ENCODE measurements around the gene ZFX.

Gene ZFX

GRCh38 chrX:24146283-24146949 lies 3.1 kb upstream of the ZFX start:
- no peak for TF ChIP-seq CTCF (IDR thresholded peaks at IDR 0.05; ENCODE audit: insufficient read depth, missing control alignments)
- no peak for DNase-seq (ENCODE audit: insufficient read length, low spot score)
- no peak for FAIRE-seq

DNA sequence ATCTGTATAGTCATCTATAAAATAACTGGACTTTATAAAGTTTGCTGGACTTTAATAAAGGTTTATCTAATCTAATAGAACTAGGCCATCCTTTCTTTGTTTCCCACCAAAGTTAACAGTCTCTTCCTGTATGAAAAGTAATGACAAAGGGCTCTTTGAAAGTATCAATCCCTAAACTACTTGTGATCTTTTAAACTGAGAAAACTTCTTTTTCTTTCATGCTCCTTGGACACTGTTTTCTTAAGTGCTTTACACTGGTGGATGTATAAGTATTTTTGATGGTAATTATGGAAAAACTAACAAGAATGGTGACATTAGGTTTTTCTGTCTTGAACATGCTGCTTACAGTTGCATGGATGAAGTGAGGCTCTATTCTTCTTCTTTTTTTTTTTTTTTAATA lies 2.4 kb upstream of the ZFX start:
- no peak for DNase-seq (ENCODE audit: insufficient read length, low spot score)
- no peak for FAIRE-seq
- TF ChIP-seq CTCF (IDR thresholded peaks at IDR 0.05; ENCODE audit: insufficient read depth, missing control alignments) = no peak

GRCh38 chrX:24148121-24148520 lies 1.4 kb upstream of the ZFX start:
- FAIRE-seq = no peak
- no peak for TF ChIP-seq CTCF (IDR thresholded peaks at IDR 0.05; ENCODE audit: insufficient read depth, missing control alignments)
- DNase-seq (ENCODE audit: insufficient read length, low spot score) = no peak

- FAIRE-seq (no peak), DNase-seq (ENCODE audit: insufficient read length, low spot score) (no peak)
- no peak for TF ChIP-seq CTCF (IDR thresholded peaks at IDR 0.05; ENCODE audit: insufficient read depth, missing control alignments)
Observed at GRCh38 chrX:24148535-24149350, 786 bp upstream of the ZFX start.

DNA sequence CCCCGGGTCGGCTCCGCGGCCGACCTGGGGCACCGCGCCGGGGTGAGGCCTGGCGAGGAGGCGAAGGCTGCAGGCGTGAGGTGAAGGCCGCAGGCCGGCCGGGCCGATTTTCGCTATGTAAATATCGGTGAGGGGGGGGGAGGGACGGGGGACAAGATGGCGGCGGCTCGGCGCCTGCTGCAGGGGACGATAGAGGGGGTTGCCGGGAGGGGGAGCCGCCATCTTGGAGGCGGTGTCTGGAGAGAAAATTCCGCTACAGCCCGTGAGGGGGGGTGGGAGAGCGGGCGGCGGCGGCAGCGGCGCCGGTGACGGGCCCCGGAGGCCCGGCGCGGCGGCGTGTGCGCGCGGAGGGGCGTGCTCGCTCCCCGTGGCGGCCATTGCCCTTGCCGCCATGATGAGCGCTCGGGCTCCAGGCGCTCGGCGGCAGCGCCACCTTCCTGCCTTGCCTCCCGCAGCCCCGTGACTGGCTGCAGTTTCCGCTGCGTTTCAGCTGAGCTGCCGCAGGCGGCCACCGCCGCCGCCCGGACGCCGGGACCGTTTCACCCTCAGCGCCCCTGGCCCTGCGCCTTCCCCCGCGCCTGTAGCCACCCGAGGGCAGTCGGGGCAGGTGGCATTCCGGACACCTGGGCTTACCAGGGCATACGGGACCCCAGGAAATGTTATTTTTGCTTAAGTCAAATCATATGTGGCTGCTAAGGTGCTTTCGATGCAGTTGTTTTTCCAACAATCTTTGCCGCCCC lies 692 bp downstream of the ZFX start:
- FAIRE-seq = no peak
- peak; percentile 26 for TF ChIP-seq CTCF (IDR thresholded peaks at IDR 0.05; ENCODE audit: insufficient read depth, missing control alignments)
- peak; percentile 36 for DNase-seq (ENCODE audit: insufficient read length, low spot score)

DNA sequence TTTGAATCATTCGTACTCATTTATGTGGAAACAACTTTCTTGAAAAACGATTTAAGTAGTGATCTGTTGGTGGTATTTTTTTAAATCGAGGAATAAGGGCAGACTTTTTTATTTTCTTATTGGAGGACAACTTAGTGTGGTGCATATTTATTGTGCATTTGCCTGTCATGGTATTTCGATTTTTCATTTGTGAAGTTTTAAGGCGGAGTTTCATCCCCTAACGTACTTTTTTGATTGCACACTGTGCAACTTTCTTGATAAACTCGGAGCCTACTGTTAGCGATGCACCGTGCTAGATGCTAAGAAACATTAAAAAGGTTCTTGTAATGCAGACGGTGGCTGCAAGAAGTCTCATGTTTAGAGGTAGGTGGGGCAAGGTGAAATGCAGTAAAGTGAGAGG lies 1.4 kb downstream of the ZFX start:
- FAIRE-seq = no peak
- no peak for TF ChIP-seq CTCF (IDR thresholded peaks at IDR 0.05; ENCODE audit: insufficient read depth, missing control alignments)
- DNase-seq (ENCODE audit: insufficient read length, low spot score) = no peak

All from D721Med (cell line).